Measurements from ENCODE around the gene CYTIP. TPM values are rescaled to one million over a fixed set of nuclear protein-coding genes. Genes with fewer than 3 reads are reported as not detected.

The CYTIP gene
- total RNA-seq, 1 experiment from 2014 or later: 1.2 TPM

- TF ChIP-seq AFF4 (CRISPR knock-in tag; IDR thresholded peaks at IDR 0.05; ENCODE audit: borderline replicate concordance) (no peak), FOXP1 (CRISPR knock-in tag; IDR thresholded peaks at IDR 0.05; ENCODE audit: borderline replicate concordance) (no peak), ZBTB43 (CRISPR knock-in tag; IDR thresholded peaks at IDR 0.05) (no peak), JUN (CRISPR knock-in tag; IDR thresholded peaks at IDR 0.05) (no peak), SMAD3 (CRISPR knock-in tag; IDR thresholded peaks at IDR 0.05; ENCODE audit: borderline replicate concordance) (no peak)
- TF ChIP-seq, protein P1, sequence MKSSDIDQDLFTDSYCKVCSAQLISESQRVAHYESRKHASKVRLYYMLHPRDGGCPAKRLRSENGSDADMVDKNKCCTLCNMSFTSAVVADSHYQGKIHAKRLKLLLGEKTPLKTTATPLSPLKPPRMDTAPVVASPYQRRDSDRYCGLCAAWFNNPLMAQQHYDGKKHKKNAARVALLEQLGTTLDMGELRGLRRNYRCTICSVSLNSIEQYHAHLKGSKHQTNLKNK (CRISPR knock-in tag; IDR thresholded peaks at IDR 0.05): no peak
- TF ChIP-seq, protein P2, sequence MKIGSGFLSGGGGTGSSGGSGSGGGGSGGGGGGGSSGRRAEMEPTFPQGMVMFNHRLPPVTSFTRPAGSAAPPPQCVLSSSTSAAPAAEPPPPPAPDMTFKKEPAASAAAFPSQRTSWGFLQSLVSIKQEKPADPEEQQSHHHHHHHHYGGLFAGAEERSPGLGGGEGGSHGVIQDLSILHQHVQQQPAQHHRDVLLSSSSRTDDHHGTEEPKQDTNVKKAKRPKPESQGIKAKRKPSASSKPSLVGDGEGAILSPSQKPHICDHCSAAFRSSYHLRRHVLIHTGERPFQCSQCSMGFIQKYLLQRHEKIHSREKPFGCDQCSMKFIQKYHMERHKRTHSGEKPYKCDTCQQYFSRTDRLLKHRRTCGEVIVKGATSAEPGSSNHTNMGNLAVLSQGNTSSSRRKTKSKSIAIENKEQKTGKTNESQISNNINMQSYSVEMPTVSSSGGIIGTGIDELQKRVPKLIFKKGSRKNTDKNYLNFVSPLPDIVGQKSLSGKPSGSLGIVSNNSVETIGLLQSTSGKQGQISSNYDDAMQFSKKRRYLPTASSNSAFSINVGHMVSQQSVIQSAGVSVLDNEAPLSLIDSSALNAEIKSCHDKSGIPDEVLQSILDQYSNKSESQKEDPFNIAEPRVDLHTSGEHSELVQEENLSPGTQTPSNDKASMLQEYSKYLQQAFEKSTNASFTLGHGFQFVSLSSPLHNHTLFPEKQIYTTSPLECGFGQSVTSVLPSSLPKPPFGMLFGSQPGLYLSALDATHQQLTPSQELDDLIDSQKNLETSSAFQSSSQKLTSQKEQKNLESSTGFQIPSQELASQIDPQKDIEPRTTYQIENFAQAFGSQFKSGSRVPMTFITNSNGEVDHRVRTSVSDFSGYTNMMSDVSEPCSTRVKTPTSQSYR (CRISPR knock-in tag; IDR thresholded peaks at IDR 0.05): no peak
Observed at GRCh38 chr2:157413326-157414035, 30.4 kb downstream of the CYTIP start (continued).

DNA sequence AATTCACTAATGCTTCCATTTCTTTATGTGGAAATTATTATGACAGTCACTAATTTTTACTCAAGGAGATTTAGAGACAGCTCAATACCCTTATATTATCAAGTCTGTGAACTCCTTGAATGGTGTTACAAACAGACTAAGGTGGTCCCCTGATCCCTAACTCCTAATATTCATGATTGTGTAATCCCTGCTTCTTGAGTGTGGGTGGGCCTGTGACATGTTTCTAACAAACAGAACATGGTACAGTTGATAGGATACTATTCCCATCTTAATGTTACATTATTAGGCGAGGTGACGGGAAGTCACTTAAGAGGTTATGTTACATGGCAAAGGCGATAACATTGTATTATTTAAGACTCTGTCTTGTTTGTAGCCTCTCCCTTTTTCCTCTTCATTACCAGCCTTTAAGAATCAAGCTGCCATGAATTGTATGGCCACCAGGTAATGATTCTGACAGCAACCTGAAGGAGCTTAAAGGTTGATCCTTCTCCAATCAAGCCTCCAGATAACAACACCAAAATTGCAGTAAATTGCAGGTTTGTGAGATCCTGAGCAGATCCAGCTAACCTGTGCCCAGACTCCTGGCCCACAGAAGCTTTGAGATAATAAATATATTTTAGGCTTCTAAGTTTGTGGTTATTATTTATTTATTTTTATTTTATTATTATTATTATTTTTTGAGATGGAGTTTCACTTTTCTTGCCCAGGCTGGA, 32.1 kb downstream of the CYTIP start:
- CTCF ChIA-PET: interaction anchor here (0.5 to 1.6 kb wide), 3 partner anchors 75 to 109 kb away, joined by 3 to 4 read pairs (median 3); no protein-coding TSS in a partner anchor
- POLR2A ChIA-PET: no interaction called here
- ATAC-seq: no peak
- Mint-ChIP-seq H3K27me3 (ENCODE audit: low read depth) (no peaks in the 10 kb centered on the region; the same call in 1 of the 2 replicates), H3K4me1 (no peaks in the 10 kb centered on the region), H3K9me3 (no peaks in the 10 kb centered on the region), H3K36me3 (no peaks in the 10 kb centered on the region), H3K27ac (no peak overlapping the region), H3K4me3 (no peak overlapping the region)
- no peak for DNase-seq (ENCODE audit: low spot score)
- TF ChIP-seq SMAD4 (CRISPR knock-in tag; IDR thresholded peaks at IDR 0.05) (no peak), PRRX2 (CRISPR knock-in tag; IDR thresholded peaks at IDR 0.05) (no peak), HMGA2 (CRISPR knock-in tag; IDR thresholded peaks at IDR 0.05) (no peak), MAX (CRISPR knock-in tag; IDR thresholded peaks at IDR 0.05) (no peak), MYBL2 (CRISPR knock-in tag; IDR thresholded peaks at IDR 0.05) (no peak), ATF2 (CRISPR knock-in tag; IDR thresholded peaks at IDR 0.05; ENCODE audit: borderline replicate concordance, low read depth) (no peak), CBFB (CRISPR knock-in tag; IDR thresholded peaks at IDR 0.05; ENCODE audit: low read depth) (no peak), IRF1 (CRISPR knock-in tag; IDR thresholded peaks at IDR 0.05) (no peak), CREM (CRISPR knock-in tag; IDR thresholded peaks at IDR 0.05) (no peak), SP1 (CRISPR knock-in tag; conservative IDR thresholded peaks at IDR 0.05) (no peak), PRDM15 (CRISPR knock-in tag; IDR thresholded peaks at IDR 0.05) (no peak), ZNF423 (CRISPR knock-in tag; IDR thresholded peaks at IDR 0.05) (no peak), TCF7 (CRISPR knock-in tag; IDR thresholded peaks at IDR 0.05; ENCODE audit: low read depth) (no peak)
